HEK293T (cell line): Measurements from ENCODE around the gene MAGI2.

Experiments
- CTCF ChIA-PET: fragments of 350-600 bp; formaldehyde crosslinking; extraction: SDS; loops from one replicate; lab custom pipeline; 2021; ENCODE audit warnings: antibody characterized with exemption, inconsistent platforms; lab: Yijun Ruan, JAX
- POLR2A ChIA-PET: fragments of 350-600 bp; formaldehyde crosslinking; extraction: SDS; loops from one replicate; lab custom pipeline; 2020; ENCODE audit warnings: antibody characterized with exemption, inconsistent platforms; lab: Yijun Ruan, JAX
- DNase-seq: peaks from one replicate; pipeline ENCODE4 v3.0.0; 2012; ENCODE audit warnings: mixed read lengths; ENCODE audit errors: extremely low spot score
- ARNT ChIP-seq: fragments of 450-650 bp; IDR thresholded peaks from 2 replicates; pipeline ENCODE4 v1.6.1; 2017; ENCODE audit warnings: mild to moderate bottlenecking
- BHLHE40 ChIP-seq: fragments of 450-650 bp; IDR thresholded peaks from 2 replicates; pipeline ENCODE4 v1.6.1; 2016; ENCODE audit warnings: mild to moderate bottlenecking, moderate library complexity, borderline replicate concordance
- CTBP1 ChIP-seq: fragments of 450-650 bp; IDR thresholded peaks from 2 replicates; pipeline ENCODE4 v1.6.1; 2016; ENCODE audit warnings: borderline replicate concordance
- ELF4 ChIP-seq: fragments of 450-650 bp; IDR thresholded peaks from 2 replicates; pipeline ENCODE4 v1.6.1; 2017; ENCODE audit warnings: antibody characterized with exemption
- FOXA1 ChIP-seq: fragments of 450-650 bp; IDR thresholded peaks from 2 replicates; pipeline ENCODE4 v1.6.1; 2016; ENCODE audit warnings: mild to moderate bottlenecking
- FOXK2 ChIP-seq: fragments of 450-650 bp; IDR thresholded peaks from 2 replicates; pipeline ENCODE4 v1.6.1; 2016; ENCODE audit warnings: mild to moderate bottlenecking
- FOXM1 ChIP-seq: fragments of 450-650 bp; IDR thresholded peaks from 2 replicates; pipeline ENCODE4 v1.6.1; 2017; ENCODE audit warnings: mild to moderate bottlenecking, borderline replicate concordance
- HDGF ChIP-seq: fragments of 450-650 bp; IDR thresholded peaks from 2 replicates; pipeline ENCODE4 v1.6.1; 2017; ENCODE audit warnings: antibody characterized with exemption, borderline replicate concordance
- L3MBTL2 ChIP-seq: fragments of 450-650 bp; conservative IDR thresholded peaks from 2 replicates; pipeline ENCODE4 v1.6.1; 2016; ENCODE audit warnings: mild to moderate bottlenecking
- LEF1 ChIP-seq: fragments of 450-650 bp; IDR thresholded peaks from 2 replicates; pipeline ENCODE4 v1.6.1; 2017; ENCODE audit warnings: mild to moderate bottlenecking, borderline replicate concordance
- NFRKB ChIP-seq: fragments of 450-650 bp; IDR thresholded peaks from 2 replicates; pipeline ENCODE4 v1.6.1; 2016; ENCODE audit warnings: mild to moderate bottlenecking, moderate library complexity
- PKNOX1 ChIP-seq: fragments of 450-650 bp; IDR thresholded peaks from 2 replicates; pipeline ENCODE4 v1.6.1; 2016
- SP1 ChIP-seq: fragments of 450-650 bp; IDR thresholded peaks from 2 replicates; pipeline ENCODE4 v1.6.1; 2017
- SUZ12 ChIP-seq: fragments of 450-650 bp; IDR thresholded peaks from 2 replicates; pipeline ENCODE4 v1.6.1; 2016; ENCODE audit warnings: mild to moderate bottlenecking
- TARDBP ChIP-seq: fragments of 450-650 bp; IDR thresholded peaks from 2 replicates; pipeline ENCODE4 v1.6.1; 2016
- ZNF384 ChIP-seq: fragments of 450-650 bp; IDR thresholded peaks from 2 replicates; pipeline ENCODE4 v1.6.1; 2016

MAGI2 gene

DNA sequence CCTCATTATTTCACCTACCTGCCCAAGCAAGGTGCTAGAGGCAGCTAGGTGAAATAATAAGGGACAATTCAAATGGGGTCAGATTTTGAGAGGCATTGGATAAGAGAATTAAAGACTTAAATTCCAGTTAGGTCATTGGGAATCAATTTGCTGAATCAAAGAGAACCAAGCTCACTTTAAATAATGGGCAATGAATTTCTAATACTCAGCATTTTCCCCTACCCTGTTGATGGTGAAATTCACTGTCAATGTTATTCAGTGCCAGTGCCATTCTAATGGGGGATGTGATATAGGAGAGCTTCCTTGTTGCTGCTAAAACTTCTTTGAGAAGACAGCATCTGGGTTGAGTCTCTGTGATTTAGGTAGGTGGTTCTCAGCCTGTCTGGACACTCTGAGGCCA, 1145.6 kb downstream of the MAGI2 start:
- ChIA-PET CTCF (no interaction called here), POLR2A (no interaction called here)

GRCh38 chr7:78306634-78307033, 1146.8 kb downstream of the MAGI2 start:
- DNase-seq = no peak
- ChIA-PET POLR2A (no interaction called here), CTCF (no interaction called here)
- TF ChIP-seq HDGF (no peak), NFRKB (no peak), CTBP1 (no peak), LEF1 (no peak), FOXA1 (no peak), TARDBP (no peak), BHLHE40 (no peak), ELF4 (no peak), ZNF384 (no peak), L3MBTL2 (no peak), SP1 (no peak), ARNT (no peak), PKNOX1 (no peak), SUZ12 (no peak), FOXM1 (no peak), FOXK2 (no peak)

More for the DNA sequence above, 1145.6 kb downstream of the MAGI2 start:
- no peak for TF ChIP-seq L3MBTL2
- no peak for TF ChIP-seq ARNT
- no peak for TF ChIP-seq FOXM1
- no peak for TF ChIP-seq ELF4
- no peak for TF ChIP-seq PKNOX1
- TF ChIP-seq SP1 = no peak
- no peak for TF ChIP-seq CTBP1
- TF ChIP-seq LEF1 = no peak
- no peak for TF ChIP-seq HDGF
- no peak for TF ChIP-seq FOXK2
- TF ChIP-seq TARDBP = no peak
- TF ChIP-seq SUZ12 = no peak
- no peak for TF ChIP-seq BHLHE40
- no peak for TF ChIP-seq NFRKB
- TF ChIP-seq FOXA1 = no peak
- TF ChIP-seq ZNF384 = no peak
- DNase-seq = no peak

- ChIA-PET CTCF (no interaction called here), POLR2A (no interaction called here)
- TF ChIP-seq SP1 (no peak), ZNF384 (no peak), BHLHE40 (no peak), SUZ12 (no peak), TARDBP (no peak), FOXM1 (no peak), FOXA1 (no peak), FOXK2 (no peak), ELF4 (no peak), NFRKB (no peak), CTBP1 (no peak), PKNOX1 (no peak), ARNT (no peak), LEF1 (no peak), L3MBTL2 (no peak), HDGF (no peak)
- no peak for DNase-seq
Measured at GRCh38 chr7:78301407-78301806, 1152.1 kb downstream of the MAGI2 start.

GRCh38 chr7:78299088-78299487, 1154.4 kb downstream of the MAGI2 start:
- CTCF ChIA-PET = no interaction called here
- TF ChIP-seq SP1 (no peak), ARNT (no peak), LEF1 (no peak), ZNF384 (no peak), PKNOX1 (no peak), L3MBTL2 (no peak), NFRKB (no peak), BHLHE40 (no peak), FOXK2 (no peak), ELF4 (no peak), HDGF (no peak), FOXM1 (no peak)
- no peak for DNase-seq
- POLR2A ChIA-PET = no interaction called here

DNA sequence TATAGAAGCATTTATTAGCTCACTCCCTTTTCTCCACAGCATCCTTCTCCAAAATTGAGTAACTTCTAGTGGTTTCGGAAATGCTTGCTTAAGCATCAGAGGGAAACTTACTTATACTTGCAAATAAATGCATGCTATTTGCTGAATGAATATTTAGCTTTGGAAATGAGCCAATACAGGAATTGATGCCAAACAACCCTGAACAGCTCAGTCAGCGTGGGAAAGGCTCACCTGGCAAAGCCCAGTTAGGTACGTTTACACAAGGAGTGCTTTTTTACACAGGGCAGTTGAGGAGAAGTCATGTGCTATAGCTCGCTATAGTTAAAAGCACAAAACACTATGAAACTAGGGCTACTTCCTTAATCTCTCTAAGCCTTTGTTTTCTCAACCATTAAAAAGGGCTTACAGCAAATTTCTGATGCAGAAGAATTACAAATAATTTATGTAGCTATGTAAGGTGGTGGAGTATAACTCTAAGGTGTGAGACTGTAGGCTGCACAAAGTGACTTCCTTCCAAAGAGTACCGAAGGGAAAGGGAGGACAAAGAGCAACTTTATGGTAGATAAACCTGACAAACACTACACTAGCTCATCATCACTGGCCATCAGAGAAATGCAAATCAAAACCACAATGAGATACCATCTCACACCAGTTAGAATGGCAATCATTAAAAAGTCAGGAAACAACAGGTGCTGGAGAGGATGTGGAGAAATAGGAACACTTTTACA, 1156.7 kb downstream of the MAGI2 start:
- no peak for DNase-seq
- ChIA-PET POLR2A (no interaction called here), CTCF (no interaction called here)
- no peak for TF ChIP-seq ARNT
- TF ChIP-seq FOXK2 = no peak
- TF ChIP-seq PKNOX1 = no peak
- TF ChIP-seq ELF4 = no peak
- TF ChIP-seq HDGF = no peak
- no peak for TF ChIP-seq ZNF384
- no peak for TF ChIP-seq NFRKB
- TF ChIP-seq SP1 = no peak
- no peak for TF ChIP-seq CTBP1
- no peak for TF ChIP-seq LEF1
